Natural killer cell treated with Interleukin-12 subunit alpha and Interleukin-12 subunit beta and Interleukin-15 and Interleukin-18, amount 100 ng/mL, for 72 hours (primary cell): Measurements from ENCODE around the gene VASN. TPM values are rescaled to one million over a fixed set of nuclear protein-coding genes. Genes with fewer than 3 reads are reported as not detected.

Source experiments
- ATAC-seq, 2 donors: fragments of 150-1000 bp; cut with Tn5 transposase in 1 of 2; sonication (Bioruptor Pico), chemical (Tn5 transposase) in 1 of 2; 2 replicates each; pipeline ENCODE4 v1.10.0; 2021
- DNase-seq: peaks from one replicate; pipeline ENCODE4 v3.0.0; 2022; ENCODE audit warnings: low spot score
- H3K27ac Mint-ChIP-seq, 2 donors: 1 replicate in 1 of 2; 2 replicates in 1 of 2; pipeline ENCODE4 v1.8.0; 2022; ENCODE audit warnings: mixed read lengths in 2 of 2, mild to moderate bottlenecking in 1 of 2, moderate library complexity in 1 of 2
- H3K27me3 Mint-ChIP-seq, 2 donors: 1 replicate in 1 of 2; 2 replicates in 1 of 2; pipeline ENCODE4 v1.8.0; 2022; ENCODE audit warnings: mixed read lengths in 2 of 2
- H3K36me3 Mint-ChIP-seq: one replicate; pipeline ENCODE4 v1.8.0; 2022; ENCODE audit warnings: mixed read lengths
- H3K4me1 Mint-ChIP-seq, 2 donors: 1 replicate in 1 of 2; 2 replicates in 1 of 2; pipeline ENCODE4 v1.8.0; 2022; ENCODE audit warnings: low read depth in 2 of 2, mixed read lengths in 2 of 2, mild to moderate bottlenecking in 1 of 2
- H3K4me3 Mint-ChIP-seq: one replicate; pipeline ENCODE4 v1.8.0; 2022; ENCODE audit warnings: mixed read lengths
- H3K9me3 Mint-ChIP-seq: 2 replicates; pipeline ENCODE4 v1.8.0; 2022; ENCODE audit warnings: mixed read lengths
- total RNA-seq, 2 donors: library from RNA; stranded (reverse); gene quantifications; one replicate each; pipeline ENCODE4 v1.2.3, GENCODE V29; 2022

VASN gene
- total RNA-seq, 2 donors from 2014 or later, result 0.33 TPM; not detected in 1

- Mint-ChIP-seq H3K36me3 (peaks cover 5% of the 10 kb centered on the region), H3K27me3 (no peaks in the 10 kb centered on the region), H3K27ac (no peak overlapping the region), H3K4me1 (peaks cover 10 to 14% of the 10 kb centered on the region in 2 donors), H3K9me3 (no peaks in the 10 kb centered on the region), H3K4me3 (no peak overlapping the region)
- DNase-seq (no peak), ATAC-seq (no peak)
Measured at GRCh38 chr16:4395055-4395726, 23.5 kb downstream of the VASN start.

GRCh38 chr16:4399001-4399730 is 27.5 kb downstream of the VASN start:
- ATAC-seq (no peak), DNase-seq (no peak)
- Mint-ChIP-seq H3K27me3 (no peaks in the 10 kb centered on the region), H3K27ac (no peak overlapping the region), H3K4me3 (no peak overlapping the region), H3K36me3 (peaks cover 5% of the 10 kb centered on the region), H3K9me3 (no peaks in the 10 kb centered on the region), H3K4me1 (peaks cover 16 to 24% of the 10 kb centered on the region in 2 donors)

GRCh38 chr16:4401094-4401501 is 29.4 kb downstream of the VASN start:
- Mint-ChIP-seq H3K4me3 (no peak overlapping the region), H3K36me3 (peaks cover 5% of the 10 kb centered on the region), H3K27me3 (no peaks in the 10 kb centered on the region), H3K4me1 (peaks cover 20 to 23% of the 10 kb centered on the region in 2 donors), H3K27ac (no peak overlapping the region), H3K9me3 (no peaks in the 10 kb centered on the region)
- ATAC-seq (no peak), DNase-seq (no peak)

- no peaks in the 10 kb centered on the region for H3K27me3 Mint-ChIP-seq
- H3K4me3 Mint-ChIP-seq, result no peak overlapping the region
- H3K27ac Mint-ChIP-seq, result no peak overlapping the region
- no peak for ATAC-seq
- peaks cover 5% of the 10 kb centered on the region for H3K36me3 Mint-ChIP-seq
- H3K4me1 Mint-ChIP-seq, result peaks cover 20 to 23% of the 10 kb centered on the region in 2 donors
- DNase-seq, result no peak
- H3K9me3 Mint-ChIP-seq, result no peaks in the 10 kb centered on the region
Measured at GRCh38 chr16:4401510-4401909, 29.9 kb downstream of the VASN start.

GRCh38 chr16:4402439-4403132 is 30.9 kb downstream of the VASN start:
- H3K4me1 Mint-ChIP-seq, result peaks cover 20 to 23% of the 10 kb centered on the region in 2 donors
- DNase-seq, result peak; percentile 76
- H3K4me3 Mint-ChIP-seq, result no peak overlapping the region
- H3K36me3 Mint-ChIP-seq, result peaks cover 5% of the 10 kb centered on the region
- H3K27ac Mint-ChIP-seq, result no peak overlapping the region
- ATAC-seq, result peak; percentile 65 to 67
- H3K9me3 Mint-ChIP-seq, result no peaks in the 10 kb centered on the region
- no peaks in the 10 kb centered on the region for H3K27me3 Mint-ChIP-seq

- H3K4me3 Mint-ChIP-seq, result no peak overlapping the region
- DNase-seq (no peak), ATAC-seq (no peak)
- peaks cover 20 to 23% of the 10 kb centered on the region in 2 donors for H3K4me1 Mint-ChIP-seq
- H3K36me3 Mint-ChIP-seq, result peaks cover 5% of the 10 kb centered on the region
- H3K9me3 Mint-ChIP-seq, result no peaks in the 10 kb centered on the region
- no peak overlapping the region for H3K27ac Mint-ChIP-seq
- H3K27me3 Mint-ChIP-seq, result no peaks in the 10 kb centered on the region
Measured at GRCh38 chr16:4403133-4403949, 31.7 kb downstream of the VASN start.

GRCh38 chr16:4404247-4404966 is 32.8 kb downstream of the VASN start:
- Mint-ChIP-seq H3K9me3 (no peaks in the 10 kb centered on the region), H3K4me3 (no peak overlapping the region), H3K36me3 (peaks cover 5% of the 10 kb centered on the region)

GRCh38 chr16:4404967-4405696 is 33.5 kb downstream of the VASN start:
- Mint-ChIP-seq H3K9me3 (no peaks in the 10 kb centered on the region), H3K36me3 (no peaks in the 10 kb centered on the region), H3K4me1 (peaks cover 10 to 15% of the 10 kb centered on the region in 2 donors), H3K27me3 (no peaks in the 10 kb centered on the region), H3K4me3 (no peak overlapping the region), H3K27ac (no peak overlapping the region)
- DNase-seq (no peak), ATAC-seq (no peak)

More at GRCh38 chr16:4404247-4404966, 32.8 kb downstream of the VASN start:
- peaks cover 15 to 18% of the 10 kb centered on the region in 2 donors for H3K4me1 Mint-ChIP-seq
- H3K27me3 Mint-ChIP-seq, result no peaks in the 10 kb centered on the region
- DNase-seq (peak; percentile 60), ATAC-seq (peak in 1 of 2 donors; percentile 45)
- H3K27ac Mint-ChIP-seq, result peak overlapping the region in 1 of 2 donors; percentile 17

GRCh38 chr16:4407543-4408322 is 36.1 kb downstream of the VASN start:
- Mint-ChIP-seq H3K4me3 (no peak overlapping the region), H3K27me3 (no peaks in the 10 kb centered on the region), H3K9me3 (no peaks in the 10 kb centered on the region), H3K36me3 (peaks cover 6% of the 10 kb centered on the region), H3K27ac (no peak overlapping the region), H3K4me1 (peaks cover 15 to 20% of the 10 kb centered on the region in 2 donors)
- ATAC-seq, result no peak
- DNase-seq, result no peak

GRCh38 chr16:4408323-4408690 is 36.7 kb downstream of the VASN start:
- Mint-ChIP-seq H3K9me3 (no peaks in the 10 kb centered on the region), H3K27ac (no peak overlapping the region), H3K27me3 (no peaks in the 10 kb centered on the region), H3K36me3 (peaks cover 6% of the 10 kb centered on the region), H3K4me1 (peaks cover 15 to 20% of the 10 kb centered on the region in 2 donors), H3K4me3 (no peak overlapping the region)
- no peak for DNase-seq
- ATAC-seq, result no peak

GRCh38 chr16:4409081-4409932 is 37.7 kb downstream of the VASN start:
- H3K27ac Mint-ChIP-seq, result no peak overlapping the region
- H3K4me1 Mint-ChIP-seq, result peaks cover 19 to 24% of the 10 kb centered on the region in 2 donors
- no peak overlapping the region for H3K4me3 Mint-ChIP-seq
- H3K36me3 Mint-ChIP-seq, result peaks cover 6% of the 10 kb centered on the region
- no peak for ATAC-seq
- no peaks in the 10 kb centered on the region for H3K9me3 Mint-ChIP-seq
- no peaks in the 10 kb centered on the region for H3K27me3 Mint-ChIP-seq
- no peak for DNase-seq
